ENCODE measurements around the gene MAPKAPK5. TPM values are rescaled to one million over a fixed set of nuclear protein-coding genes. Genes with fewer than 3 reads are reported as not detected.
A peak's percentile ranks its signal among the peaks of the same experiment; 100 is the strongest.
"Not testable (repeated sequence)": the region's sequence is repeated elsewhere in the genome, so short reads cannot be mapped to it uniquely, and the experiment has no call there.

MAPKAPK5 gene
- total RNA-seq, 1 experiment from 2014 or later: 78.2 TPM

DNA sequence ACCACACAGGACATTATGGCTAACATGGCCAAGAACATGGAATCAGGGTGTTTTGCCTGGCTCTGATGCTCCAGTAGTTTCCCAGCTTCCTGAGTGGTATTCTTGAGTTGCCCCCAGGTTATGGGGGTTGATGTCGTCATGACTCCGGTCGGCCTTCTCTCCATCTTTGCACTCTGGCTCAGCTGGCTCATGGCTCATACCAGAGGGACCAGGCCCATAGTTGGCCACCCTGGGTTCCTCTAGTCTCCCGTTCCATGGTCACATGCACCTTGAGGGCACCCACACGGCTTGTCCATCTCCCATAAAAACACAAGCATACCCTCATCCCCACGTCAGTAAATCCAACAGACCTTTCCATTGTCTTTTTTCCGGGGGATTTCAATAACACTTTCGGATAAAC lies 23.7 kb upstream of the MAPKAPK5 start:
- no peak overlapping the region for H3K4me3 ChIP-seq (ENCODE audit: low read length)
- CTCF ChIA-PET: no interaction called here
- no peak overlapping the region for H2AFZ ChIP-seq (ENCODE audit: low read length)
- H3K36me3 ChIP-seq (ENCODE audit: low read depth, low read length): no peaks in the 10 kb centered on the region
- TF ChIP-seq EZH2phosphoT487 (IDR thresholded peaks at IDR 0.05; ENCODE audit: borderline replicate concordance, low read length): no peak
- TF ChIP-seq EZH2 (IDR thresholded peaks at IDR 0.05; ENCODE audit: low read length, unreplicated experiment): no peak
- TF ChIP-seq, protein P1, sequence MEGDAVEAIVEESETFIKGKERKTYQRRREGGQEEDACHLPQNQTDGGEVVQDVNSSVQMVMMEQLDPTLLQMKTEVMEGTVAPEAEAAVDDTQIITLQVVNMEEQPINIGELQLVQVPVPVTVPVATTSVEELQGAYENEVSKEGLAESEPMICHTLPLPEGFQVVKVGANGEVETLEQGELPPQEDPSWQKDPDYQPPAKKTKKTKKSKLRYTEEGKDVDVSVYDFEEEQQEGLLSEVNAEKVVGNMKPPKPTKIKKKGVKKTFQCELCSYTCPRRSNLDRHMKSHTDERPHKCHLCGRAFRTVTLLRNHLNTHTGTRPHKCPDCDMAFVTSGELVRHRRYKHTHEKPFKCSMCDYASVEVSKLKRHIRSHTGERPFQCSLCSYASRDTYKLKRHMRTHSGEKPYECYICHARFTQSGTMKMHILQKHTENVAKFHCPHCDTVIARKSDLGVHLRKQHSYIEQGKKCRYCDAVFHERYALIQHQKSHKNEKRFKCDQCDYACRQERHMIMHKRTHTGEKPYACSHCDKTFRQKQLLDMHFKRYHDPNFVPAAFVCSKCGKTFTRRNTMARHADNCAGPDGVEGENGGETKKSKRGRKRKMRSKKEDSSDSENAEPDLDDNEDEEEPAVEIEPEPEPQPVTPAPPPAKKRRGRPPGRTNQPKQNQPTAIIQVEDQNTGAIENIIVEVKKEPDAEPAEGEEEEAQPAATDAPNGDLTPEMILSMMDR (conservative IDR thresholded peaks at IDR 0.05; ENCODE audit: low read depth, low read length): no peak
- no peaks in the 10 kb centered on the region for H3F3A ChIP-seq (ENCODE audit: low read length, unreplicated experiment)
- H3K9me2 ChIP-seq (replicated peaks; ENCODE audit: low read length): no peaks in the 10 kb centered on the region
- intact Hi-C loops (cut with micrococcal nuclease): no loop called here
- BruUV-seq (replicated peaks): no TSS peak
- no peak overlapping the region for H3K27ac ChIP-seq (ENCODE audit: low read length)
- peaks cover 13% of the 10 kb centered on the region for H3K4me1 ChIP-seq (ENCODE audit: insufficient read depth, low read length)
- no peaks in the 10 kb centered on the region for H3K79me2 ChIP-seq (ENCODE audit: low read length)
- ATAC-seq (no peak), DNase-seq (no peak)
- H3K27me3 ChIP-seq (ENCODE audit: low read length): 0 out of 2 replicates have a peak, but pooled peaks cover 9% of the 10 kb centered on the region
- H3K9me3 ChIP-seq (ENCODE audit: low read length): no peaks in the 10 kb centered on the region
- H4K20me1 ChIP-seq (ENCODE audit: low read length): no peaks in the 10 kb centered on the region
- POLR2A ChIA-PET (ENCODE audit: unreplicated experiment): no interaction called here
- H3K4me2 ChIP-seq (ENCODE audit: low read length): no peak overlapping the region
- no peak overlapping the region for H3K9ac ChIP-seq (ENCODE audit: low read length)

DNA sequence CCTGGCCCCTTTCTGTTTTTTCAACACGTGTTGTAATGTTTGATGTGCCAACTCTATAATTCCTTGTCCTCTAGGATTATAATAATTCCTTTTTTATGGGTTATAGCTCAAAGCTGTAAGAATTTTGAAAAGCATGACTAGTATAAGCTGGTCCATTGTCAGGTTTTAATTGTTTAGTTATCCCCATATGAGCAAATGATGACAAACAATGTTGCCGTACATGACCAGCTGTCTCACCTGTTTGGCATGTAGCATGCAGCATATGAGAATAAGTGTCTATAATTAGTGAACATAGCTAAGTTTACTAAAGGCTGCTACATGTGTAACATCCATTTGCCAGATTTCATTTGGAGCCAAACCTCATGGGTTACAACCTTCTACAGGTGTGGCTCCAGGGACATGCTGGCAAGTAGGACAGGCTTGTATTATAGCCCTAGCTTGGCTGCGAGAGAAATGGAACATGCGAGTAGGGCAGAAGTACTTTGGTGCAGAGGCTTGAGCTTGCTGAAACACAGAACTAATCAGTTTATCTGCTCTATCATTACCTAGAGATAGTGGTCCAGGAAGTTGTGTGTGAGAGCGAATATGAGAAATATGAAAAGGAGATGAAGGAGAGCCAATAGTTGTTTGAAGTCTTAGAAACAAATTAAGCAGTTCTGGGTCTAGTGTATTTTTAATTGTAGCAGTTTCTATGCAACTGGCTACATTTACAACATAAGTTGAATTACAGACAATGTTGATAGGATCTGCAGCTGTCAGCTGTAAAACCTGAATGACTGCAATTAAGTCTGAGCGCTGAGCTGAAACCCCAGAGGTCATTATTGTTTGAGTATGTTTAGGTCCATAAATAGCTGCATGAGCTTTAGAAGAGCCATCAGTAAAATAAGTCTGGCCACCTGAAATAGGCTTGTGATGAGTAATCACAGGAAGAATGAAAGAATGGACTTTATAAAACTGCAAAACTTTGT lies 22.6 kb upstream of the MAPKAPK5 start:
- Histone ChIP-seq H3K4me3 (ENCODE audit: low read length) (no peak overlapping the region), H3K9me3 (ENCODE audit: low read length) (no peaks in the 10 kb centered on the region), H3F3A (ENCODE audit: low read length, unreplicated experiment) (no peaks in the 10 kb centered on the region), H2AFZ (ENCODE audit: low read length) (no peak overlapping the region), H4K20me1 (ENCODE audit: low read length) (no peaks in the 10 kb centered on the region), H3K9me2 (replicated peaks; ENCODE audit: low read length) (no peaks in the 10 kb centered on the region), H3K27ac (ENCODE audit: low read length) (no peak overlapping the region), H3K79me2 (ENCODE audit: low read length) (no peaks in the 10 kb centered on the region), H3K4me1 (ENCODE audit: insufficient read depth, low read length) (peaks cover 13% of the 10 kb centered on the region), H3K36me3 (ENCODE audit: low read depth, low read length) (no peaks in the 10 kb centered on the region), H3K9ac (ENCODE audit: low read length) (no peak overlapping the region), H3K4me2 (ENCODE audit: low read length) (peak overlapping the region; percentile 38; the same call in 1 of the 2 replicates), H3K27me3 (ENCODE audit: low read length) (0 out of 2 replicates have a peak, but pooled peaks cover 9% of the 10 kb centered on the region)
- intact Hi-C loops (cut with micrococcal nuclease): no loop called here
- no peak for TF ChIP-seq EZH2phosphoT487 (IDR thresholded peaks at IDR 0.05; ENCODE audit: borderline replicate concordance, low read length)
- no peak for TF ChIP-seq EZH2 (IDR thresholded peaks at IDR 0.05; ENCODE audit: low read length, unreplicated experiment)
- TF ChIP-seq, protein P1 (conservative IDR thresholded peaks at IDR 0.05; ENCODE audit: low read depth, low read length): no peak
- BruUV-seq (replicated peaks): no TSS peak
- DNase-seq: peak; percentile 56
- ChIA-PET CTCF (interaction anchor here (0.6 kb wide), 1 partner anchor 125 kb away, joined by 8 read pairs; no protein-coding TSS in a partner anchor), POLR2A (ENCODE audit: unreplicated experiment) (interaction anchor here (0.7 to 0.8 kb wide), 2 partner anchors 22 to 184 kb away, joined by 3 read pairs; partner anchors contain the start of gene MAPKAPK5)
- peak; percentile 65 for ATAC-seq

DNA sequence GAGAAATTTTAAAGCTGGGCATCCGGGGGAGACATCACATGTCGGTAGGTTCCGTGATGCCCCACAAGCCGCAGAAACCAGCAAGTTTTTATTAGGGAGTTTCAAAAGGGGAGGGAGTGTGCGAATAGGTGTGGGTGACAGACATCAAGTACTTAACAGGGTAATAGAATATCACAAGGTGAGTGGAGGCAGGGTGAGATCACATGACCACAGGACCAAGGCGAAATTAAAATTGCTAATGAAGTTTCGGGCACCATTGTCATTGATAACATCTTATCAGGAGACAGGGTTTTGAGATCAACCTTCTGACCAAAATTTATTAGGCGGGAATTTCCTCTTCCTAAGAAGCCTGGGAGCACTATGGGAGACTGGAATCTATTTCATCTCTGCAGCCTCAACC lies 21.2 kb upstream of the MAPKAPK5 start:
- H3K36me3 ChIP-seq (ENCODE audit: low read depth, low read length); H3K4me3 ChIP-seq (ENCODE audit: low read length); intact Hi-C loops (cut with micrococcal nuclease); H4K20me1 ChIP-seq (ENCODE audit: low read length); H3K4me2 ChIP-seq (ENCODE audit: low read length); H2AFZ ChIP-seq (ENCODE audit: low read length); POLR2A ChIA-PET (ENCODE audit: unreplicated experiment); H3K79me2 ChIP-seq (ENCODE audit: low read length); H3K9ac ChIP-seq (ENCODE audit: low read length); H3K9me2 ChIP-seq (replicated peaks; ENCODE audit: low read length); CTCF ChIA-PET; ATAC-seq; H3F3A ChIP-seq (ENCODE audit: low read length, unreplicated experiment); H3K27me3 ChIP-seq (ENCODE audit: low read length); H3K27ac ChIP-seq (ENCODE audit: low read length); H3K9me3 ChIP-seq (ENCODE audit: low read length); BruUV-seq (replicated peaks); DNase-seq: not testable (repeated sequence)
- H3K4me1 ChIP-seq (ENCODE audit: insufficient read depth, low read length): peaks cover 13% of the 10 kb centered on the region
